Measurements from ENCODE around the gene ADCK2.
"Not testable (repeated sequence)": the region's sequence is repeated elsewhere in the genome, so short reads cannot be mapped to it uniquely, and the experiment has no call there.

The ADCK2 gene

GRCh38 chr7:140672382-140673062 lies at the start of gene ADCK2:
ADCK2 (plus strand) TSS chr7:140672945; CDS start chr7:140673331, 386 bp downstream.
- no peak for DNase-seq

GRCh38 chr7:140623980-140624379 lies 48.8 kb upstream of the ADCK2 start:
- DNase-seq: no peak

GRCh38 chr7:140624392-140625191 lies 48.2 kb upstream of the ADCK2 start:
- no peak for DNase-seq

- not testable (repeated sequence) for DNase-seq
These were observed 47.6 kb upstream of the ADCK2 start for GRCh38 chr7:140625192-140625558.

- no peak for DNase-seq
These were observed 46.6 kb upstream of the ADCK2 start for GRCh38 chr7:140625908-140626868.

GRCh38 chr7:140631021-140631420 lies 41.7 kb upstream of the ADCK2 start:
- DNase-seq: no peak

GRCh38 chr7:140631602-140632001 lies 41.1 kb upstream of the ADCK2 start:
- DNase-seq: no peak

GRCh38 chr7:140635345-140635744 lies 37.4 kb upstream of the ADCK2 start:
- no peak for DNase-seq

- DNase-seq: no peak
These were observed 36.9 kb upstream of the ADCK2 start for GRCh38 chr7:140635816-140636215.

- DNase-seq: no peak
These were observed 35.3 kb upstream of the ADCK2 start for GRCh38 chr7:140637400-140637799.

GRCh38 chr7:140638173-140638791 lies 34.5 kb upstream of the ADCK2 start:
- DNase-seq: no peak

GRCh38 chr7:140639366-140640053 lies 33.2 kb upstream of the ADCK2 start:
- no peak for DNase-seq

- DNase-seq: no peak
These were observed 32.6 kb upstream of the ADCK2 start for GRCh38 chr7:140640060-140640637.

- no peak for DNase-seq
These were observed 31.8 kb upstream of the ADCK2 start, which contains the start of gene DENND2A for GRCh38 chr7:140640727-140641523. DENND2A (minus strand) TSS chr7:140640813; CDS start chr7:140602397, 38,416 bp downstream.

GRCh38 chr7:140641524-140642195 lies 31.1 kb upstream of the ADCK2 start:
- no peak for DNase-seq

- no peak for DNase-seq
These were observed 29.3 kb upstream of the ADCK2 start for GRCh38 chr7:140643416-140643815.

- DNase-seq: not testable (repeated sequence)
These were observed 28.0 kb upstream of the ADCK2 start for GRCh38 chr7:140644761-140645160.

- no peak for DNase-seq
These were observed 27.4 kb upstream of the ADCK2 start for GRCh38 chr7:140645166-140645900.

- no peak for DNase-seq
These were observed 25.7 kb upstream of the ADCK2 start for GRCh38 chr7:140646931-140647647.

All from NCI-H2081 treated with DMSO at 0.1 percent for 48 hours (cell line).